SU-DHL-6 (cell line): ENCODE data around the gene VPS26A.

Experiments used
- EZH2phosphoT487 ChIP-seq: fragments of 200-600 bp; sonication (generic), shearing (Covaris generic); conservative IDR thresholded peaks from 2 replicates; pipeline ENCODE4 v1.6.1; 2018; ENCODE audit warnings: mild to moderate bottlenecking, antibody characterized with exemption, low read length, moderate library complexity, mixed read lengths
- TF ChIP-seq, protein P1 (sequence below): fragments of 200-600 bp; sonication (generic); IDR thresholded peaks from one replicate; pipeline ENCODE4 v1.5.1; 2017; ENCODE audit warnings: antibody characterized with exemption, mild to moderate bottlenecking, low read length, moderate library complexity; ENCODE audit not compliant: insufficient read depth, poor library complexity, severe bottlenecking

DNA sequence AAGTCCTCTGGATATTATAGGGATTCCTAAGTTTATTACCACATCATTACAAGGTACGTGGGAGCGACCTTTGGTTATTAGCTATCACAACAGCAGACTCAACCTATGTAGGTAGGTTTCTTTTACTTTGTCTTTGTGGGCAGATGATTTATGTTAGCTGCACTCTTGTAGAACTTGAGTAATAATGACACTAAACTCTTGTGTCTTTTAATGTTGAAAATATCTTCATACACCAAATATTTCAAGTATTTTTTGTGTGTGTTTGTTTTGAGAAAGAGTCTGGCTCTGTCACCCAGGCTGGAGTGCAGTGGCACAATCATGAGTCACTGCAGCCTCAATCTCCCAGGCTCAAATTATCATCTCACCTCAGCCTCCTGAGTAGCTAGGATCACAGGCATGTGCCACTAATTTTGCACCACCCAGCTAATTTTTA is 36.8 kb downstream of the VPS26A start:
- no peak for TF ChIP-seq EZH2phosphoT487
- TF ChIP-seq, protein P1, sequence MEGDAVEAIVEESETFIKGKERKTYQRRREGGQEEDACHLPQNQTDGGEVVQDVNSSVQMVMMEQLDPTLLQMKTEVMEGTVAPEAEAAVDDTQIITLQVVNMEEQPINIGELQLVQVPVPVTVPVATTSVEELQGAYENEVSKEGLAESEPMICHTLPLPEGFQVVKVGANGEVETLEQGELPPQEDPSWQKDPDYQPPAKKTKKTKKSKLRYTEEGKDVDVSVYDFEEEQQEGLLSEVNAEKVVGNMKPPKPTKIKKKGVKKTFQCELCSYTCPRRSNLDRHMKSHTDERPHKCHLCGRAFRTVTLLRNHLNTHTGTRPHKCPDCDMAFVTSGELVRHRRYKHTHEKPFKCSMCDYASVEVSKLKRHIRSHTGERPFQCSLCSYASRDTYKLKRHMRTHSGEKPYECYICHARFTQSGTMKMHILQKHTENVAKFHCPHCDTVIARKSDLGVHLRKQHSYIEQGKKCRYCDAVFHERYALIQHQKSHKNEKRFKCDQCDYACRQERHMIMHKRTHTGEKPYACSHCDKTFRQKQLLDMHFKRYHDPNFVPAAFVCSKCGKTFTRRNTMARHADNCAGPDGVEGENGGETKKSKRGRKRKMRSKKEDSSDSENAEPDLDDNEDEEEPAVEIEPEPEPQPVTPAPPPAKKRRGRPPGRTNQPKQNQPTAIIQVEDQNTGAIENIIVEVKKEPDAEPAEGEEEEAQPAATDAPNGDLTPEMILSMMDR: no peak
